SK-N-SH (cell line): ENCODE data around the gene GALNT18.
A peak's percentile ranks its signal among the peaks of the same experiment; 100 is the strongest.

Experiments used
- CHD2 ChIP-seq: fragments of 150-350 bp; IDR thresholded peaks from 2 replicates; pipeline ENCODE4 v1.6.1; 2018; ENCODE audit warnings: low read length; ENCODE audit not compliant: partially characterized antibody
- CTCF ChIP-seq: fragments of 200-600 bp; sonication (generic); IDR thresholded peaks from 2 replicates; pipeline ENCODE4 v1.6.1; 2017; ENCODE audit warnings: antibody characterized with exemption, mild to moderate bottlenecking, moderate library complexity
- EP300 ChIP-seq, 2 experiments: IDR thresholded peaks; 2 replicates each; pipeline versions ENCODE4 v1.4.0 to v1.6.1; 2012; ENCODE audit warnings: borderline replicate concordance in 1 of 2, low read depth in 1 of 2, low read length in 1 of 2
- POLR2AphosphoS5 ChIP-seq: IDR thresholded peaks from 2 replicates; pipeline ENCODE4 v1.6.1; 2012; ENCODE audit warnings: low read depth, low read length
- SIN3A ChIP-seq: IDR thresholded peaks from 2 replicates; pipeline ENCODE4 v1.6.1; 2012; ENCODE audit warnings: low read depth, mild to moderate bottlenecking, low read length, moderate library complexity, borderline replicate concordance
- YY1 ChIP-seq: IDR thresholded peaks from 2 replicates; pipeline ENCODE4 v1.4.0; 2012; ENCODE audit warnings: low read depth, mild to moderate bottlenecking
- TF ChIP-seq, protein P1 (sequence below): IDR thresholded peaks from 2 replicates; pipeline ENCODE4 v1.6.1; 2012; ENCODE audit warnings: mild to moderate bottlenecking, low read depth, low read length, moderate library complexity
- TF ChIP-seq, protein P2 (sequence below): IDR thresholded peaks from 2 replicates; pipeline ENCODE4 v1.4.0; 2012; ENCODE audit warnings: low read depth, borderline replicate concordance

- TF ChIP-seq YY1 (no peak), CTCF (peak; percentile 44), POLR2AphosphoS5 (no peak), EP300 (IDR thresholded peaks at IDR 0.05; ENCODE audit: borderline replicate concordance in 1 of 2, low read depth in 1 of 2, low read length in 1 of 2) (no peak), CHD2 (no peak), SIN3A (no peak)
- TF ChIP-seq, protein P1, sequence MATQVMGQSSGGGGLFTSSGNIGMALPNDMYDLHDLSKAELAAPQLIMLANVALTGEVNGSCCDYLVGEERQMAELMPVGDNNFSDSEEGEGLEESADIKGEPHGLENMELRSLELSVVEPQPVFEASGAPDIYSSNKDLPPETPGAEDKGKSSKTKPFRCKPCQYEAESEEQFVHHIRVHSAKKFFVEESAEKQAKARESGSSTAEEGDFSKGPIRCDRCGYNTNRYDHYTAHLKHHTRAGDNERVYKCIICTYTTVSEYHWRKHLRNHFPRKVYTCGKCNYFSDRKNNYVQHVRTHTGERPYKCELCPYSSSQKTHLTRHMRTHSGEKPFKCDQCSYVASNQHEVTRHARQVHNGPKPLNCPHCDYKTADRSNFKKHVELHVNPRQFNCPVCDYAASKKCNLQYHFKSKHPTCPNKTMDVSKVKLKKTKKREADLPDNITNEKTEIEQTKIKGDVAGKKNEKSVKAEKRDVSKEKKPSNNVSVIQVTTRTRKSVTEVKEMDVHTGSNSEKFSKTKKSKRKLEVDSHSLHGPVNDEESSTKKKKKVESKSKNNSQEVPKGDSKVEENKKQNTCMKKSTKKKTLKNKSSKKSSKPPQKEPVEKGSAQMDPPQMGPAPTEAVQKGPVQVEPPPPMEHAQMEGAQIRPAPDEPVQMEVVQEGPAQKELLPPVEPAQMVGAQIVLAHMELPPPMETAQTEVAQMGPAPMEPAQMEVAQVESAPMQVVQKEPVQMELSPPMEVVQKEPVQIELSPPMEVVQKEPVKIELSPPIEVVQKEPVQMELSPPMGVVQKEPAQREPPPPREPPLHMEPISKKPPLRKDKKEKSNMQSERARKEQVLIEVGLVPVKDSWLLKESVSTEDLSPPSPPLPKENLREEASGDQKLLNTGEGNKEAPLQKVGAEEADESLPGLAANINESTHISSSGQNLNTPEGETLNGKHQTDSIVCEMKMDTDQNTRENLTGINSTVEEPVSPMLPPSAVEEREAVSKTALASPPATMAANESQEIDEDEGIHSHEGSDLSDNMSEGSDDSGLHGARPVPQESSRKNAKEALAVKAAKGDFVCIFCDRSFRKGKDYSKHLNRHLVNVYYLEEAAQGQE = no peak
- TF ChIP-seq, protein P2, sequence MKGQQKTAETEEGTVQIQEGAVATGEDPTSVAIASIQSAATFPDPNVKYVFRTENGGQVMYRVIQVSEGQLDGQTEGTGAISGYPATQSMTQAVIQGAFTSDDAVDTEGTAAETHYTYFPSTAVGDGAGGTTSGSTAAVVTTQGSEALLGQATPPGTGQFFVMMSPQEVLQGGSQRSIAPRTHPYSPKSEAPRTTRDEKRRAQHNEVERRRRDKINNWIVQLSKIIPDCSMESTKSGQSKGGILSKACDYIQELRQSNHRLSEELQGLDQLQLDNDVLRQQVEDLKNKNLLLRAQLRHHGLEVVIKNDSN = no peak
These were observed 390.8 kb downstream of the GALNT18 start for GRCh38 chr11:11230802-11231562.
